Body of pancreas (tissue), 4 donors: ENCODE results near the gene ENOPH1.
"Not testable (repeated sequence)": the region's sequence is repeated elsewhere in the genome, so short reads cannot be mapped to it uniquely, and the experiment has no call there.

Source experiments
- CTCF ChIP-seq, 7 experiments: fragments of 450-650 bp in 4 of 7; fragments of 200-600 bp in 3 of 7; sonication (generic) in 3 of 7; IDR thresholded peaks; one replicate each; pipeline ENCODE4 v1.5.1; 2016 to 2019; ENCODE audit warnings: antibody characterized with exemption in 7 of 7
- POLR2A ChIP-seq, 3 donors: fragments of 450-650 bp; IDR thresholded peaks; one replicate each; pipeline ENCODE4 v1.6.1; 2016; ENCODE audit warnings: antibody characterized with exemption in 3 of 3, mild to moderate bottlenecking in 2 of 3

- TF ChIP-seq CTCF, POLR2A (IDR thresholded peaks at IDR 0.05): not testable (repeated sequence)
These were observed 40.3 kb upstream of the ENOPH1 start for GRCh38 chr4:82390061-82390460.
